ENCODE results near the gene IFIT5.
"Not testable (repeated sequence)": the region's sequence is repeated elsewhere in the genome, so short reads cannot be mapped to it uniquely, and the experiment has no call there.

The IFIT5 gene

GRCh38 chr10:89438525-89438924, 24.2 kb downstream of the IFIT5 start:
- DNase-seq: no peak

GRCh38 chr10:89440226-89441009, 26.1 kb downstream of the IFIT5 start:
- no peak for DNase-seq

- DNase-seq: no peak
These were observed 27.9 kb downstream of the IFIT5 start for GRCh38 chr10:89442289-89442688.

GRCh38 chr10:89444819-89445218, 30.5 kb downstream of the IFIT5 start:
- not testable (repeated sequence) for DNase-seq

- no peak for DNase-seq
These were observed 36.5 kb downstream of the IFIT5 start for GRCh38 chr10:89450901-89451300.

GRCh38 chr10:89452193-89452592, 37.8 kb downstream of the IFIT5 start:
- DNase-seq: no peak

GRCh38 chr10:89454561-89455347, 40.4 kb downstream of the IFIT5 start:
- no peak for DNase-seq

- DNase-seq: no peak
These were observed 43.9 kb downstream of the IFIT5 start for GRCh38 chr10:89458291-89458690.

- no peak for DNase-seq
These were observed 44.4 kb downstream of the IFIT5 start for GRCh38 chr10:89458784-89459183.

- DNase-seq: no peak
These were observed 49.6 kb downstream of the IFIT5 start for GRCh38 chr10:89463846-89464537.

- no peak for DNase-seq
These were observed 50.8 kb downstream of the IFIT5 start for GRCh38 chr10:89465196-89465595.

- DNase-seq: no peak
These were observed 52.2 kb downstream of the IFIT5 start for GRCh38 chr10:89466599-89467035.

- no peak for DNase-seq
These were observed 54.0 kb downstream of the IFIT5 start for GRCh38 chr10:89468191-89468965.

- DNase-seq: no peak
These were observed 55.1 kb downstream of the IFIT5 start for GRCh38 chr10:89469517-89469916.

Measured in NCI-H510A treated with DMSO at 0.1 percent for 48 hours (cell line).